Bone marrow (tissue), 2 donors: Measurements from ENCODE around the gene C5.

ENCODE experiments used
- DNase-seq, 2 donors: peaks; one replicate each; lab custom pipeline; 2025; lab: John Stamatoyannopoulos, UW

Gene C5

DNA sequence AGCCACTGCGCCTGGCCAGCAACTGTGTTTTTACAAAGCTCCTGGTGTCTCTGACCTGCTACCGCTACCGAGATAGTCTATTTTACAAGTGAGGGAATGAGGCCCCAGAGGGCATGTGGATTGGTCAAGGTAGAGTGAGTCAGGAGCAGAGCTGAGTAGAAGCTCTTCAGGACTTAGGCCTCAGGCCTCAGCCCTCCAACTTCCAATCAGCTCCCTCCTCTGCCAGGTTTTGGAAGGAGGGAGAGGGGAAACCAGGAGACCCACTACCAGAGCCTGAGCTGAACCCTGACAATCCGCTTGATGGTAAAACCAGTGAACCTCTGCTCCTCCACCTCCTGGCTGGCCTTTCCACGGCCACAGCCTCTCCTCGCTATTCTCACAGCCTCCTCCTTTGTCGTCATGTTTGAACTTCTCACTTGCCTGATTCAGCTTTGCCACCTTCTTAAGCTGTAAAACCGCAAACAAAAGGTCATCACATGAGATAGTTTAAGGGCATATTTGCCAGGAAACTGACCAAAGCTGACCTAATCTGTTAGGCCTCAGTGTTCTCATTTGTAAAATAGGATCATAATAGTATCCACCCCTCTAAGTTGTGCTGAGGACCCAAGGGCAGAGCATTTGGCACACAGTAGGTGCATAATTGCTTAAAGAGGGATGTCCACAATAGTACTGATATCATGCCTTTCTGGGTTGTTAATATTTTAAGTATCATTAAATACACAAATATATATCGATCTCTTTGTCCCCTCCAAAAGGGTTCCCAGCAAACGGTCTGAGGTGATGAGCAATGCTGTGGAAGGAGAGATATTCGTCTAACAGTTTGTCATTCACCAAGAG lies 125.2 kb downstream of the C5 start:
- no peak for DNase-seq

DNA sequence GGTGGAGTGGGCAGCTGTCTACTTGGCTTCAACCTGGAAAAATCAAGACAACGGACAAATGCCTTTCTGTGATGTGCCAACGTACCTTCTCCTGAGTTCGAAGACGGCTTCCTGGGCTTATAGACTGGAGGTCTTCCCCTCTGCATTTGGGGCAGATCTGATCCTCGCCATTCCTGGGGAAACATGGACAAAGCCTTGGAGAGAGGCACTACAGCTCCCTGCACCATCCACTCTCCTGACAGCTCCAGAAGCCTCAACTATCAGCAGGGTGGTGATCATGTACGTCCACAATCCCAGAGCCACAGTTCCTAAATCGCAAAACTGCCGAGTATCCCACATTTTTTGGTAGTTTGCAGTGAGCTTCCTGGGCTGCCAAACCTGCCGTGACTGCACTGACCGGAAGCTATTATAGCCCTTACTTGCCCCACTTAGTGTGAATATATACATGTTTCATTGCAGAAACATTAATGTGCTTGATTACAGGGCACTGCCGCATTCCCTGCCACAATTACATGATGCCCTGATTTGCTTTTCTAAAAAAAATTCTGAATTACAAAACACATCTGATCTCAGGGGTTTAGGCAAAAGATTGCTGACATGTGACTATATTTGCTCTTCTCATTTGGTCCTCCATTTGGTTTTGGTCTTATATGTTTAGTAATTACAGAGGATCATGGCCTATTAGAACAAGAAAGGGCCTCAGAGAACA lies 126.3 kb downstream of the C5 start:
- DNase-seq: no peak

DNA sequence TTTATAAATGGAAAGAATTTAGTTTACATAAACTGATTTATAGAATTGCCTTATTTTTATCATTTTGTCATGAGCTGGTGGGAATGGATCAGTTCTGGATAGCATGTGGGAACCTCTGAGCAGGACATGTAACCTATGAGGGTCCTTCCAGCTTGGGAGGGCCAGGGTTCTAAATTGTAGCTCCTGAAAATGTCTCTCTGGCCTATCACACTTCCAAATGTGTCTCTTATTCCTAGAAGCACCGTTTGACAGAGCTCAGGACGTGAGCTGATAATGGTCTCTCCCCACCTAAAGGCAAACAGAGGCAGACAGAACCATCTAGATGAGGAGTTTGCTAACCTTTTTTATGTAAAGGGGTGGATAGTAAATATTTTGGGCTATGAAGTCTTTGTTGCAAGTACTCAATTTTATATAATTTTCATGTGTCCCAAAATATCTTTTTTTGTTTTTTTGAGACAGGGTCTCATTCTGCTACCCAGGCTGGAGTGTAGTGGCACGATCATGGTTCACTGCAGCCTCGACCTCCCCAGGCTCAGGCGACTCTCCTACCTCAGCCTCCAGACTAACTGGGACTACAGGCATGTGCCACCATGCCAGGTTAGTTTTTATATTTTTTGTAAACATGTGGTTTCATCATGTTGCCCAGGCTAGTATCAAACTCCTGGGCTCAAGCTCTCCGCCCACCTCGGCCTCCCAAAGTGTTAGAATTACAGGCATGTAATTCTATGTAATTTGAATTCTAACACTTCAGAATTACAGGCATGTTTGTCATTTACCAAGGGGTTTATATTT lies 127.5 kb downstream of the C5 start:
- no peak for DNase-seq

DNA sequence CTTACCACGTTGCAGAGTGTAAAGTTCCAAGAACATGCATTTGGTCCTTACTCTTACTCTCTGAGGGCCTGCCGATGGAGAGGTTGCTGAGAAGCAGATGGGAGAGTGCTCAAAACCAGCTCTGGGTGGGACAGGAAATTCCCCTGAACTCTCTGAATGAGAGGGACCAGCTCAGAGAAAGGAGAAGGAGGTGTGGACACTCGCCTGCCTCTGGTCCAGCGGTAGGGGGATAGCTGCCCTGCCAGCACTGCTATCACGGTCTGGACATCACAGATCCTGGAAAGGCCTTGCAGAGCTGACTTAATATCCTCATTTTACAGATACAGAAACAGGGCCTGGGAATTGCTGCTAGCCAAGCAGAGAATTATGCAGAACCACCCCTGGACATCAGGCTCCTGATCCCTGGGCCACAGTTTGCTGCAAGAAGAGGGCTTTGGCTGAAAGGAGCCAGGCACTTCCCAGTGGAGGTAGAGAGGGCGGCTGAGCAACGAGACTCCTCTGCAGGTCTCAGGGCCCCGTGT lies 128.4 kb downstream of the C5 start:
- DNase-seq: no peak

DNA sequence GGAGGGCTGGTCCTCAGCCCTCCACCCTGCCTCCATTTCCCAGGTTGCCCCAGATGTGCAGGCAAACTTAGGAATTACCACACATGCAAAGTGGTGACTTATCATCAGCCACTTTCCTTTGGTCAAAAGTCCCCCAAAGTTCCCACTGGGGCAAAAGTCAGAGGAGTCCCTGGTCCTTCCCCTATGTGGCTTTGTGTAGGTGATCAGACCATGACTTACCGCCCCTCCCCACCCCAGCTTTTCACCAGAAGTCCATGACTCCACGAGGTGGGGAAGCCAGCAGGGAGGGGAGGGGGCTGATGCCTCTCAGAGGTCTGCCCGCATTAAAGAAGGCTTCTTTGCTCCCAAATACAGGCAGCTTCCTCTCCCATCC lies 129.3 kb downstream of the C5 start:
- no peak for DNase-seq

DNA sequence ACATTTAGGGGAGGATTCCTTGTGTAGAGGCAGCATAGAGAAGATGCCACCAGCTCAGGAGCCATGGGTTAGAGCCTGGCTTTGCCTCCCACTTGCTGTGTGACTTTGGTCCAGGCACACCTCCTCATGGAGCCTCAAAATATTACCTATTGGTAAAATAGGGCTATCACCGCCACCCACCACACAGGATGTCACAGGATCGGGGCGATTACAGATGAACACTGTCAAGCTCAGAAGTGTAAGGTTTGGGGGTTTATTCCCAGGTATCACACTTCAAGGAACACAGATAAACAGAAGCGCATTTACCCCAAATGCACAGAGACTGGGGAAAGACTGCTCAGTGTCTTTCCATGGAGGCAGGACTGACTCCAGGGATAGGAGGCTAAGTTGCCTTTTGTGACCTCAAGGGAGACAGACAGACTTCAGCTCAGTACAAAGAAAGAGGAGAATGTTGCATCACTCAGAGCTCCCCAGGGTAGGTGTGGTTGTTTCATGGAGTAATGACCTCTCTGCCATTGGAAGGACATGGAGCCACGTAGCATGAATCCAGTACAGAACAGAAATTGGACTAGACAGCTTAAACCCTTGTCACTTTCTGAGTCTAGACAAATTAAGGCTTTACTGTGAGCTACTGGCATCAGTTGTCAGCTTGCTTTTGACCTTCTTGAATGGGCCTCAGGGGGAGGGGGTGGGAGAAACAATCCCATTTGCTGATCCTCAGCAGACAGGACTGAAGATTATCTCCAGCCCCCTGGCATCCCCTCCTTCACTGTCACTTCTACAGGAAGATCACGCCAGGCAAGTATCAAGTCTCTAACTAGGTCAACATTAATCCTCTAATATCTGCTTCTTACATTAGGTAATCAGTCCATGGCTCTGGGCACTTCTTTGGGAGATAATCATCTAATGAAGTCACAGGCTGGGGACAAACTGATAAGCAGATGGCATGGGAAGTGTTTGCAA lies 130.0 kb downstream of the C5 start:
- DNase-seq: no peak

DNA sequence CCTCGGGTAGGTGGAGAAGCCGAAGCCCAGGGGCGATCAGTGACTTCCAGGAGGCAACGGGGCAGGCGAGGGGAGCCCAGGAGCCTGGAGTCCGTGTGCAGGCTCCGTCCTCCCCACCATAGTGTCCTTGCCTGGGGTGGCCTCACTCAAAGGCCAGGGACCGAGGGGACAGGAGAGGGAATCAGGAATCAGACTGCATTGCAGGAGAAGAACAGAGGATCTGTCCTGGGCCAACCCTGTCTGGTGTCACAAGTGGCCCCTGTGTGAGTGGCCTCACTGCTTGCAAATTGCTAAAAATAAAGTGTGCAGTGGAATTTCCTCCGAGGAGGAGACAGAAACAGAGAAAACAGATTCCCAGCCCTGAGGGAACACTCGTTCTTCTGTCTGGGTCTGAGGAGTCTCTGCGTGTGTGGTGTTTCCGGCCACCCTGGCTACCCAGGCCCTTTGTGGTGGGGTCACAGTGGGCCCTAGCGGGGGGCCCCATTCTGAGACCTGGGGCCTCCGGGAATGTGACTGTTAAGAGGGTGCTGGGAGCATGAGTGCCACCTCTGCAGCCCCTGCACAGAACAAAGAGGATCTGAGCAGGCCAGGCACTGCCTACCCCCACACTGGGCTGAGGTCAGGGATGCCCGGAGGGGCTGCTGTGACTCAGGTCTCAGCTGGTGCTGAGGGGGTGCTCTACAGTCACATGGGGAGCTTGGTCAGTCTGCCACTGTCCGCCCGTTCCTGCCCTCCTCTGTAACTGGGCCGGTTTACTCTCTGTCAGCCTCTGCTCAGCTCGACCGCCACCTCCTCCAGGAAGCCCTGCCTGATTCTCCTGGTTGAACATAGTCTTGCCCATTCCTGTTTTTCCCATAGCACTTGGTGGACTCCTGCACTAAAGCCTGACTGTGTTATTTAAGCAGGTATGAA lies 130.9 kb downstream of the C5 start:
- DNase-seq: no peak

DNA sequence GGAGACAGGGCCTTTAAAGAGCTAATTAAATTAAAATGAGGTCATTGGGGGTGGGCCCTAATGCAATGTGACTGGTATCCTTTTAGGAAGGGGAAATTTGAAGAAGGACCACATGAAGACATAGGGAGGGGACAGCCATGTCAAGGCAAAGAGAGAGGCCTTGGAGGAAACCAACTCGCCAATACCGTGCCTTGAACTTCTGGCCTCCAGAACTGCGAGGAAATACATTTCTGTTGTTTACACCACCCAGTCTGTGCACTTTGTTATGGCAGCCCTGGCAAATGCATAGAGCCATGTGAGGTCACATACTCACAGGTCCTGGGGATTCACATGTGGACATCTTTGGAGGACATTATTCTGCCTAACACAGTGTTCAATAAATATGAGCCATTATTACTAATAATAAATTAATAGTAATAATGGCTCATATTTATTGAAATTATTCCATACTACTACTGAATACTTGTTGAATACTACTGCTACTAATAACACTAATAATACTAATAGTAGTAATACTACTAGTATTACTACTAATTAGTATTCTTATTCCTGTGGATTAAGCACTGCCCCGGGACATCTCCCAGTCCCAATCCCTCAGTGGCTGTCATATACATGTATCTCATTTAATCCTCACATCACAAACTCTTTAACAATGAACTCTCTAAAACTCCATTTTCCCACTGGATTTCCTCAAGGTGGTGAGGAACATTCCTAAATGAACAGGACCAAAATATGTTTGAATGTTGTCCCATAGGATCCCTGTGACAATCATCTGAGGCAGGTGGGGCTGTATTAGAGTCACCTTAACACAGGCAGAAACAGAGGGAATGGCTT lies 131.9 kb downstream of the C5 start:
- DNase-seq: no peak

DNA sequence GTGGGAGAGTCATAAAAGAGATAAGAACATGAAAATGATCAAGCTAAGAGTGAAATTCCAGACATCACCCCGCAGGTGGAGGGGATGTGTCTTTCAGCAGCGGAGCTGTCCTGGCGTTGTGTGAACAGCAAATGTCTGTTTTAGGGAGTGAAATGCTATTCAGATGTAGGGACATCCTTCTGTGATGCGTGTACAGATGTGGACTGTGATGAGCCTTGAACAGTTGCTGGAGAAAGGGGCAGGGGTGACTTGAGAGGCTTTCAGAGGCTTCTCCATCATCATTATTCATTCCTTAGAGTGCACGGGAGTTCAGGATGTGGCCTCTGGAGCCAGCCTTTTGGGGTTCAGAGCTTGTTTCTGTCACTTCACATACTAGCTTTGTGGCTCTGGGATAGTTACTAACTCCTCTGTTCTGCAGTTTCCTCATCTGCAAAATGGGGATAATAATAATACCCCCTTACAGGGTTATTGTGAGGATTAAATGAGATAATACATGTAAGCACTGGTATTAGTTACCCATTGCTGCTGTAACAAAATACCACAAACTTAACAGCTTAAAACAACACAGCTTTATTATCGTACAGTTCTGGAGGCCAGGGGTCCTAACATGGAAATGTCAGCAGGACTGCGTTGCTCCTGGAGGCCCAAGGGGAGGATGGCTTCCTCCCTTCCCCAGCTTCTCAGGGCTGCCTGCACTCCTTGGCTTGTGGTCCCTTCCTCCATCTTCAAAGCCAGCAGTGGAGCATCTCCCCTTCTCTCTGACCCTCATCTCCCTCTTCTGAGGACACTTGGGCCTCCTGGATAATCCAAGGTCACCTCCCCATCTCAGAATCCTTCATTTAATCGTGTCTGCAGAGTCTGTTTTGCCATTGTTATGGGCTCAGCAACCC lies 132.8 kb downstream of the C5 start:
- DNase-seq: no peak

DNA sequence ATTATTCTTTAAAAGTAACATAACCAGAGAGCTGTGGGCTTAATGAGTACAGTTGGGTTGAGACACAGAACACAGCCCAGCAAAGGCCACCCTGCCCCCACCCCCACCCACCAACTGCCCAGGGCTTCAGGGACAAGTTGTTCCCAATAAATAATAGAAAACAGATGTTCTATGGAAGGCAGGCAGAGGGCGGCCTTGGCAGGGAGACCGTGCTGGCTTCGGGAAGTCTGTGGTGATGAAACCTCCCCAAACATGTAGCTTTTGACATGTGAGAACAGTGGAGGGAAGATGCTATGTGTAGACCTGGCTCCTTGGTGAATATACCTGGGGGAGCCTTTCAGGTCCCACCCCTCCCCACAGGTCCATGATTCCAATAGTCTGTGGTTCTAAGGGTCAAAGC lies 133.5 kb downstream of the C5 start:
- no peak for DNase-seq

DNA sequence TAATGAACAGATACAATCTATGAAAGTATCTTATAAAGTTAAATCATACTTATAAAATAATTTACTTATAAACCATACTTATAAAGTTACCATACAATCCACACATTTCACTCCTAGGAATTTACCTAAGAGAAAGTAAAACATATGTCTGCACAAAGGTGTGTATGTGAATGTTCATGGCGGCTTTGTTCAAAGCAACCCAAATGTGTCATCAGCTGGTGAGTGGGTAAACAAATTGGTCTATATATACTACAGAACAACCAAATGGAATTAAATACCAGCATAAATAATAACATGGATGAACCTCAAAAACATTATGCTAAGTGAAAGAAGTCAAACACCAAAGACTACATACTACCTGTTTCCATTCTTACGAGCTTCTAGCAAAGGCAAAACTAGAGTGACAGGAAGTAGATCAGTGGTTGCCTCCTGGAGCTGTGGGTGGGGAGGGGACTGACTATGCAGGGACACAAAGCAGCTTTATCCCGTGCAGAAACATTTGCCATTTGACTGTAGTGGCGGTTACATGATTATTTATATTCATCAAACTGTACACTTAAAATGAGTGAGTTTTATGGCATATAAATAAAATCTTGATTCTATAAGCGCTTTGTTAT lies 134.1 kb downstream of the C5 start:
- peak in 1 of 2 donors; percentile 59 for DNase-seq

DNA sequence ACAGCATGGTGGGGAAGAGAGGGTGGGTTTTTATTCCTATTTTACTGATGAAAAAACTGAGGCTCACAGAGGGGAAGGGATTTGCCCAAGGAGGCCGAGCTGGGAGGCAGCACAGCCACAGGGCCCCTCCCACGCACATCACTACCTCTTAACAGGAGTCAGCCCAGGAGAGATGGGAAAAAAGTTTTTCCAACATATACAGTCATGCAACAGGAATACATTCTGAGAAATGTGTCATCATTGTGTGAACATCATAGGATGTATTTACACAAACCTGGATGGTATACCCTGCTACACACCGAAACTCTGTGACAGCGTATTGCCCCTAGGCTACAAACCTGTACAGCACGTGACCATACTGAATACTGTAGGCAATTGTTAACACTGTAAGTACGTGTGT lies 135.1 kb downstream of the C5 start:
- DNase-seq: no peak

DNA sequence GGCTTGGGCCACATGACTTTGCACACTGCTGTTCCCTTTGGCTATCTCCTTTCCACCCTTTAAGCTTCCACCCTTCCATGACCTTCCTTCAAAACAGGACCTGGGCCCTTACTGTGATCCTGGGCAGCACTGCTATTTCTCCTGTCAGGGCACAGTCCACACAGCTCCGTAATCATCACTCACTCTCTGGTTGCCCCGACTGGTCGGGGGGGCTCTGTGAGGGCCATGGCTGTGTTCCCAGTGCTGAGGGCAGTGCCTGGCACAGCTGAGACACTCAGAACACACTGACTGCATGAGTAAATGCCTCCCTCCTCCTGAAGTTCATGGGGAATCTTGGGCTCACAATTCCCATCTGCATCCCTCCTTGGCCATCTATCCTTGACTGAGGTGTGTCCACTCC lies 135.7 kb downstream of the C5 start:
- DNase-seq: no peak

DNA sequence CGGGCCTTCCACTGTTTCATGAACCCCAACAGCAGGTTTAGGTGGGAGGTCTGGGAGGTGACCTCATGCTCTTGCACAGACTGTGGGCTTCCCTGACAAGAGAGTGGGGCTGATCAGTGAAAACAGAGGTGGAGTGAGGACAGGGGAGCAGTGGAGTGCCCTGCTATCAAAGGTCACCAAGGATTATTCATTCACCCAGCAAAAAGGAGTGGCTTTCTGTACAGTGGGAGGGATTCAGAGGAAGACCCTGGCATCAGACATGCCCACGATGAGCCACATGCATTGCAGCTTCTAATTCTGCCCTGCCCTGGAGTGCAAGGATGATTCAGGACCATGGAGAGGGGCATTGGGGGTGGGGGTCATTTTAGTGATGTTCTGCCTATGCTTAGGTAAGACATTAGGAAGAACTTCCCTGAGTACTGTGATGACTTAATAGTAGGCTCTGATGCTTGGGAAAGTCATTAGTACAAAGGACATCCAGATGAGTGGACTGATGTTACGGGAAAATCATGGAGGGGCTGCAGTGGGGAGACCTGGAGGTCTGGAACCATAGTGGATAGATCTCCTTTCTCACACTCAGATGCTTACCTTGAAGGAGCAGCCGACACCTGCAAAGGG lies 136.3 kb downstream of the C5 start:
- no peak for DNase-seq

DNA sequence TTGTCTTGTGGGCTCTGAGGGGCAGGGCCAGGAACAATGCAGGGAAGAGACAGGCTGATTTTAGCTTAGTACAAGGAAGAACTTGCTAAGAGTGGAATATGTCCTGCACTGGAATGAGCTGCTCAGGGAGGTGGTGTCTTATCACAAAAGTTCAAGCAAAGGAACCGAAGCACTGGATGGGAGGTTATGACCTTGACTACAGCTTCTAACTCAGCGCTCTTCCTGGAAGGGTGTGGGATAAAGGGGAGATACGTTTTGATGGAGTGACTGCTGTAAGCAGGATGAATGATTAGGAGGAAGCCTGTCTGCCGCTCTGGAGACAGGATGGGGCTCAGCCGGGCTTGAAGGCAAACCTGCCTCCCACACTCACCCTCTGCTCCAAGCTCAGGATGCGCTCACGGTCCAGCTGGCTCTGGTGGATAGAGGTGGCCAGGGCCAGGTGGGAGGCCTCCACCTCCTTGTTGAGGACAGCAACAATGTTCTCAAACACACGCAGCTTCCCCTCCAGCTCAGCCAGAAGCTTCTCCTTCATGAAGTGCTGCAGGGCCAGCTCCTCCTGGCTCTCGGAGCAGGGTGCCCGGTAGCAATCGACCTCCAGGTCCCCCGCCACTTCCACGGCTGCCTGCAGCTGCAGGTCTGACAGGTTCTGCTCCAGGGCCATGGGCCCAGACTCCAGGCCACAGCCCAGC lies 137.0 kb downstream of the C5 start:
- no peak for DNase-seq

DNA sequence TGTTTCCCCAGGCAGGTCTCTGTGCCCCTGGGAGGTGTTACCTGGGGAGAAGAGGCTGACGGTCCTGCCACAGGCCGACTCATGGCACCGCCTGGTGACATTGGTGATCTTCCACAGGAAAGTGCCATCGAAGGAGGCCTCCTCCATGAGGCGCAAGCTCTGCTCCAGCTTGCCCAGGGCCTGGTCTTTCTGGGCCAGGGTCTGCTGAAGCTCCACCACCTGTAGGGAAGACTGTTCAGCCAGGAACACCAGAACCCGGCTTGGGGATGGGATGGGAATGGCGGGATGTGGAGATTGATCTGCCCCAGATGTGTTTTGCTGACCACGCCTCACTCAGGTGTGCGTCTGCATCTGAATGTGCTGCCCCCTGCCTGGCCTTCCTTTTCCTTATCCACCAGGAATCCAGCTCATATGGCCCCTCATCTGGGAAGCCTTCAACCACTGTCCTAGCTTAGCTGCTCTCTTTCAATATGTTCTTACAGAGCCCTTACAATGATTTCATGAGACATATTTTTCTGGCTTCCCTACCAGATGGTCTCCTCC lies 138.7 kb downstream of the C5 start:
- DNase-seq: no peak

DNA sequence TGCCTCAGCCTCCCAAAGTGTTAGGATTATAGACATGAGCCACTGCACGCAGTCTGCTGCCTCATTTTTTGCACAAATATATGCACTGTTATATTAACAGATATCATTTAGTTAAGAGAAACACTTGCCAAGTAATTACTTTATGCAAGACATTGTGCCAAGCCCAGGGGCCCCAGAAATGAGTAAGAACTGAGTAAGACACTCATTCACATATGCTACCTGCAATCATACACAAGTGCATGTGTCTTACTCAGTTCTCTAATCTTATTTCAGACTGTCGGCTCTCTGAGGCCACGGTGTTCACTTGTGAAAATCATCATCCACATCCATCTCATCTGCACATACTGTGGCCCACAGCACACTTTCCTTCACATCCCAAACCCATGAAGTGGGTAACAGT lies 139.4 kb downstream of the C5 start:
- DNase-seq: no peak
